ENCODE data around the gene MGST1. TPM values are rescaled to one million over a fixed set of nuclear protein-coding genes. Genes with fewer than 3 reads are reported as not detected.

MGST1 gene
- total RNA-seq, 1 experiment from 2014 or later = not detected

- Histone ChIP-seq H3K36me3 (ENCODE audit: insufficient read depth, low read length) (no peaks in the 10 kb centered on the region), H3K9me2 (replicated peaks; ENCODE audit: insufficient read depth, low read length) (no peaks in the 10 kb centered on the region), H4K20me1 (ENCODE audit: insufficient read depth, low read depth, low read length) (no peaks in the 10 kb centered on the region), H3K9ac (ENCODE audit: low read length) (no peak overlapping the region), H3K27me3 (ENCODE audit: low read length) (no peaks in the 10 kb centered on the region), H3K79me2 (ENCODE audit: low read length) (no peaks in the 10 kb centered on the region), H3K4me1 (ENCODE audit: low read length) (no peaks in the 10 kb centered on the region), H2AFZ (ENCODE audit: low read length) (no peak overlapping the region), H3K27ac (ENCODE audit: low read length) (no peak overlapping the region), H3K4me3 (ENCODE audit: low read length) (no peak overlapping the region), H3K9me3 (ENCODE audit: low read length) (no peaks in the 10 kb centered on the region), H3K4me2 (ENCODE audit: low read depth, low read length, poor library complexity, severe bottlenecking) (no peak overlapping the region)
- DNase-seq = no peak
Observed at GRCh38 chr12:16323638-16324037, 23.8 kb upstream of the MGST1 start.

GRCh38 chr12:16324272-16324671 is 23.2 kb upstream of the MGST1 start:
- no peaks in the 10 kb centered on the region for H3K36me3 ChIP-seq (ENCODE audit: insufficient read depth, low read length)
- no peak for DNase-seq
- no peak overlapping the region for H3K4me2 ChIP-seq (ENCODE audit: low read depth, low read length, poor library complexity, severe bottlenecking)

GRCh38 chr12:16324772-16325171 is 22.7 kb upstream of the MGST1 start:
- Histone ChIP-seq H3K9me3 (ENCODE audit: low read length) (no peaks in the 10 kb centered on the region), H3K4me1 (ENCODE audit: low read length) (no peaks in the 10 kb centered on the region), H3K36me3 (ENCODE audit: insufficient read depth, low read length) (no peaks in the 10 kb centered on the region), H3K4me3 (ENCODE audit: low read length) (no peak overlapping the region), H3K9ac (ENCODE audit: low read length) (no peak overlapping the region), H3K9me2 (replicated peaks; ENCODE audit: insufficient read depth, low read length) (no peaks in the 10 kb centered on the region), H4K20me1 (ENCODE audit: insufficient read depth, low read depth, low read length) (no peaks in the 10 kb centered on the region), H3K27me3 (ENCODE audit: low read length) (no peaks in the 10 kb centered on the region), H3K79me2 (ENCODE audit: low read length) (no peaks in the 10 kb centered on the region), H3K27ac (ENCODE audit: low read length) (no peak overlapping the region), H3K4me2 (ENCODE audit: low read depth, low read length, poor library complexity, severe bottlenecking) (no peak overlapping the region), H2AFZ (ENCODE audit: low read length) (no peak overlapping the region)
- DNase-seq = no peak

More at GRCh38 chr12:16324272-16324671, 23.2 kb upstream of the MGST1 start:
- Histone ChIP-seq H4K20me1 (ENCODE audit: insufficient read depth, low read depth, low read length) (no peaks in the 10 kb centered on the region), H3K4me1 (ENCODE audit: low read length) (no peaks in the 10 kb centered on the region), H3K4me3 (ENCODE audit: low read length) (no peak overlapping the region), H3K9me2 (replicated peaks; ENCODE audit: insufficient read depth, low read length) (no peaks in the 10 kb centered on the region), H3K79me2 (ENCODE audit: low read length) (no peaks in the 10 kb centered on the region), H3K9me3 (ENCODE audit: low read length) (no peaks in the 10 kb centered on the region), H3K27ac (ENCODE audit: low read length) (no peak overlapping the region), H3K27me3 (ENCODE audit: low read length) (no peaks in the 10 kb centered on the region), H2AFZ (ENCODE audit: low read length) (no peak overlapping the region), H3K9ac (ENCODE audit: low read length) (no peak overlapping the region)

- no peak for DNase-seq
- H3K9ac ChIP-seq (ENCODE audit: low read length) = no peak overlapping the region
- no peaks in the 10 kb centered on the region for H3K9me2 ChIP-seq (replicated peaks; ENCODE audit: insufficient read depth, low read length)
- no peaks in the 10 kb centered on the region for H3K4me1 ChIP-seq (ENCODE audit: low read length)
- H3K27me3 ChIP-seq (ENCODE audit: low read length) = no peaks in the 10 kb centered on the region
- no peaks in the 10 kb centered on the region for H3K79me2 ChIP-seq (ENCODE audit: low read length)
- no peaks in the 10 kb centered on the region for H3K9me3 ChIP-seq (ENCODE audit: low read length)
- H3K4me2 ChIP-seq (ENCODE audit: low read depth, low read length, poor library complexity, severe bottlenecking) = no peak overlapping the region
- H3K36me3 ChIP-seq (ENCODE audit: insufficient read depth, low read length) = no peaks in the 10 kb centered on the region
- no peak overlapping the region for H3K27ac ChIP-seq (ENCODE audit: low read length)
- H2AFZ ChIP-seq (ENCODE audit: low read length) = no peak overlapping the region
- no peaks in the 10 kb centered on the region for H4K20me1 ChIP-seq (ENCODE audit: insufficient read depth, low read depth, low read length)
- H3K4me3 ChIP-seq (ENCODE audit: low read length) = no peak overlapping the region
Observed at GRCh38 chr12:16325426-16325825, 22.0 kb upstream of the MGST1 start.

GRCh38 chr12:16327963-16328362 is 19.5 kb upstream of the MGST1 start:
- H4K20me1 ChIP-seq (ENCODE audit: insufficient read depth, low read depth, low read length) = no peaks in the 10 kb centered on the region
- H3K9ac ChIP-seq (ENCODE audit: low read length) = no peak overlapping the region
- H3K27ac ChIP-seq (ENCODE audit: low read length) = no peak overlapping the region
- H3K27me3 ChIP-seq (ENCODE audit: low read length) = no peaks in the 10 kb centered on the region
- no peaks in the 10 kb centered on the region for H3K9me2 ChIP-seq (replicated peaks; ENCODE audit: insufficient read depth, low read length)
- no peaks in the 10 kb centered on the region for H3K9me3 ChIP-seq (ENCODE audit: low read length)
- no peak overlapping the region for H3K4me2 ChIP-seq (ENCODE audit: low read depth, low read length, poor library complexity, severe bottlenecking)
- no peak overlapping the region for H2AFZ ChIP-seq (ENCODE audit: low read length)
- H3K4me3 ChIP-seq (ENCODE audit: low read length) = no peak overlapping the region
- H3K36me3 ChIP-seq (ENCODE audit: insufficient read depth, low read length) = no peaks in the 10 kb centered on the region
- no peaks in the 10 kb centered on the region for H3K79me2 ChIP-seq (ENCODE audit: low read length)
- no peaks in the 10 kb centered on the region for H3K4me1 ChIP-seq (ENCODE audit: low read length)
- no peak for DNase-seq

- no peaks in the 10 kb centered on the region for H3K79me2 ChIP-seq (ENCODE audit: low read length)
- no peak overlapping the region for H3K4me3 ChIP-seq (ENCODE audit: low read length)
- no peak overlapping the region for H3K9ac ChIP-seq (ENCODE audit: low read length)
- DNase-seq = no peak
- no peaks in the 10 kb centered on the region for H3K9me2 ChIP-seq (replicated peaks; ENCODE audit: insufficient read depth, low read length)
- no peaks in the 10 kb centered on the region for H3K27me3 ChIP-seq (ENCODE audit: low read length)
- no peak overlapping the region for H3K4me2 ChIP-seq (ENCODE audit: low read depth, low read length, poor library complexity, severe bottlenecking)
- no peak overlapping the region for H3K27ac ChIP-seq (ENCODE audit: low read length)
- no peaks in the 10 kb centered on the region for H3K4me1 ChIP-seq (ENCODE audit: low read length)
- no peak overlapping the region for H2AFZ ChIP-seq (ENCODE audit: low read length)
- H4K20me1 ChIP-seq (ENCODE audit: insufficient read depth, low read depth, low read length) = no peaks in the 10 kb centered on the region
- no peaks in the 10 kb centered on the region for H3K36me3 ChIP-seq (ENCODE audit: insufficient read depth, low read length)
- H3K9me3 ChIP-seq (ENCODE audit: low read length) = no peaks in the 10 kb centered on the region
Observed at GRCh38 chr12:16329594-16329993, 17.9 kb upstream of the MGST1 start.

- no peak for DNase-seq
- no peaks in the 10 kb centered on the region for H3K27me3 ChIP-seq (ENCODE audit: low read length)
- no peak overlapping the region for H3K27ac ChIP-seq (ENCODE audit: low read length)
- no peak overlapping the region for H3K4me3 ChIP-seq (ENCODE audit: low read length)
- H3K9me2 ChIP-seq (replicated peaks; ENCODE audit: insufficient read depth, low read length) = no peaks in the 10 kb centered on the region
- H4K20me1 ChIP-seq (ENCODE audit: insufficient read depth, low read depth, low read length) = no peaks in the 10 kb centered on the region
- no peaks in the 10 kb centered on the region for H3K79me2 ChIP-seq (ENCODE audit: low read length)
- no peaks in the 10 kb centered on the region for H3K36me3 ChIP-seq (ENCODE audit: insufficient read depth, low read length)
- no peaks in the 10 kb centered on the region for H3K9me3 ChIP-seq (ENCODE audit: low read length)
- no peaks in the 10 kb centered on the region for H3K4me1 ChIP-seq (ENCODE audit: low read length)
- H3K4me2 ChIP-seq (ENCODE audit: low read depth, low read length, poor library complexity, severe bottlenecking) = no peak overlapping the region
- no peak overlapping the region for H2AFZ ChIP-seq (ENCODE audit: low read length)
- no peak overlapping the region for H3K9ac ChIP-seq (ENCODE audit: low read length)
Observed at GRCh38 chr12:16330560-16330959, 16.9 kb upstream of the MGST1 start.

GRCh38 chr12:16331998-16332397 is 15.4 kb upstream of the MGST1 start:
- no peak overlapping the region for H3K4me2 ChIP-seq (ENCODE audit: low read depth, low read length, poor library complexity, severe bottlenecking)
- H3K9ac ChIP-seq (ENCODE audit: low read length) = no peak overlapping the region
- no peak for DNase-seq

GRCh38 chr12:16335838-16336237 is 11.6 kb upstream of the MGST1 start:
- Histone ChIP-seq H3K79me2 (ENCODE audit: low read length) (no peaks in the 10 kb centered on the region), H3K27ac (ENCODE audit: low read length) (no peak overlapping the region), H3K27me3 (ENCODE audit: low read length) (no peaks in the 10 kb centered on the region), H3K4me2 (ENCODE audit: low read depth, low read length, poor library complexity, severe bottlenecking) (no peak overlapping the region), H3K4me1 (ENCODE audit: low read length) (no peaks in the 10 kb centered on the region), H3K9me2 (replicated peaks; ENCODE audit: insufficient read depth, low read length) (no peaks in the 10 kb centered on the region), H2AFZ (ENCODE audit: low read length) (no peak overlapping the region), H3K9ac (ENCODE audit: low read length) (no peak overlapping the region), H3K36me3 (ENCODE audit: insufficient read depth, low read length) (no peaks in the 10 kb centered on the region), H4K20me1 (ENCODE audit: insufficient read depth, low read depth, low read length) (no peaks in the 10 kb centered on the region), H3K4me3 (ENCODE audit: low read length) (no peak overlapping the region), H3K9me3 (ENCODE audit: low read length) (no peaks in the 10 kb centered on the region)
- no peak for DNase-seq

More at GRCh38 chr12:16331998-16332397, 15.4 kb upstream of the MGST1 start:
- Histone ChIP-seq H3K9me2 (replicated peaks; ENCODE audit: insufficient read depth, low read length) (no peaks in the 10 kb centered on the region), H3K4me3 (ENCODE audit: low read length) (no peak overlapping the region), H4K20me1 (ENCODE audit: insufficient read depth, low read depth, low read length) (no peaks in the 10 kb centered on the region), H2AFZ (ENCODE audit: low read length) (no peak overlapping the region), H3K36me3 (ENCODE audit: insufficient read depth, low read length) (no peaks in the 10 kb centered on the region), H3K9me3 (ENCODE audit: low read length) (no peaks in the 10 kb centered on the region), H3K27ac (ENCODE audit: low read length) (no peak overlapping the region), H3K4me1 (ENCODE audit: low read length) (no peaks in the 10 kb centered on the region), H3K27me3 (ENCODE audit: low read length) (no peaks in the 10 kb centered on the region), H3K79me2 (ENCODE audit: low read length) (no peaks in the 10 kb centered on the region)
